Smooth muscle cell (in vitro differentiated cells): ENCODE measurements around the gene ZNF180. TPM values are rescaled to one million over a fixed set of nuclear protein-coding genes. Genes with fewer than 3 reads are reported as not detected.
"Not testable (repeated sequence)": the region's sequence is repeated elsewhere in the genome, so short reads cannot be mapped to it uniquely, and the experiment has no call there.

ENCODE experiments used
- DNase-seq: peaks from one replicate; lab custom pipeline; 2025; ENCODE audit not compliant: unreplicated experiment; lab: John Stamatoyannopoulos, UW
- H2AFZ ChIP-seq: fragments of 200-600 bp; sonication (generic); 2 replicates; pipeline ENCODE4 v1.6.0; 2016; ENCODE audit warnings: antibody characterized with exemption, low read depth, mild to moderate bottlenecking
- H3F3A ChIP-seq: fragments of 200-600 bp; sonication (generic); 2 replicates; pipeline ENCODE4 v1.6.0; 2017; ENCODE audit warnings: antibody characterized with exemption, low read depth
- H3K27ac ChIP-seq: fragments of 200-600 bp; sonication (generic); 2 replicates; pipeline ENCODE4 v1.5.1; 2016; ENCODE audit warnings: low read depth, mild to moderate bottlenecking
- H3K27me3 ChIP-seq: fragments of 200-600 bp; sonication (generic); 2 replicates; pipeline ENCODE4 v1.6.1; 2016; ENCODE audit warnings: low read depth, mild to moderate bottlenecking
- H3K36me3 ChIP-seq: fragments of 200-600 bp; sonication (generic); 2 replicates; pipeline ENCODE4 v1.5.1; 2016; ENCODE audit warnings: low read depth
- H3K4me1 ChIP-seq: fragments of 200-600 bp; sonication (generic); 2 replicates; pipeline ENCODE4 v1.5.1; 2016; ENCODE audit warnings: low read depth
- H3K4me2 ChIP-seq: fragments of 200-600 bp; sonication (generic); 2 replicates; pipeline ENCODE4 v1.6.0; 2016; ENCODE audit warnings: mild to moderate bottlenecking
- H3K4me3 ChIP-seq: fragments of 200-600 bp; sonication (generic); 2 replicates; pipeline ENCODE4 v1.5.1; 2016; ENCODE audit warnings: mild to moderate bottlenecking
- H3K79me2 ChIP-seq: fragments of 200-600 bp; sonication (generic); 2 replicates; pipeline ENCODE4 v1.6.0; 2016; ENCODE audit warnings: low read depth, mild to moderate bottlenecking
- H3K9ac ChIP-seq: fragments of 200-600 bp; sonication (generic); 2 replicates; pipeline ENCODE4 v1.6.0; 2016; ENCODE audit warnings: low read depth
- H3K9me3 ChIP-seq: fragments of 200-600 bp; sonication (generic); replicated peaks from 2 replicates; pipeline ENCODE4 v1.5.1; 2016; ENCODE audit warnings: low read depth
- H4K20me1 ChIP-seq: fragments of 200-600 bp; sonication (generic); 2 replicates; pipeline ENCODE4 v1.6.0; 2016; ENCODE audit warnings: low read depth
- WGBS: methylation state at CpG from one replicate; pipeline ENCODE4 v1.1.7; 2016; ENCODE audit warnings: low lambda C conversion rate; 5-methylcytosine and 5-hydroxymethylcytosine counted together
- polyA plus RNA-seq: library from polyadenylated mRNA; unstranded; fragments of >200 nt; fragmentation: Nextera tagmentation; extraction: Ambion mirVana; gene quantifications from 2 replicates; pipeline ENCODE4 v1.2.1, GENCODE V29; 2016
- total RNA-seq: library from RNA; depleted of rRNA; stranded (reverse); fragments of >200 nt; gene quantifications from 2 replicates; pipeline ENCODE4 v1.2.3, GENCODE V29; 2014
- TF ChIP-seq, protein P1 (sequence below): fragments of 200-600 bp; sonication (generic); IDR thresholded peaks from 2 replicates; pipeline ENCODE4 v1.5.1; 2017; ENCODE audit warnings: borderline replicate concordance, mild to moderate bottlenecking, antibody characterized with exemption; ENCODE audit not compliant: insufficient read depth, poor library complexity, severe bottlenecking

ZNF180 gene
- total and polyA plus RNA-seq, 2 experiments from 2014 or later = 2.6 to 8.5 TPM

DNA sequence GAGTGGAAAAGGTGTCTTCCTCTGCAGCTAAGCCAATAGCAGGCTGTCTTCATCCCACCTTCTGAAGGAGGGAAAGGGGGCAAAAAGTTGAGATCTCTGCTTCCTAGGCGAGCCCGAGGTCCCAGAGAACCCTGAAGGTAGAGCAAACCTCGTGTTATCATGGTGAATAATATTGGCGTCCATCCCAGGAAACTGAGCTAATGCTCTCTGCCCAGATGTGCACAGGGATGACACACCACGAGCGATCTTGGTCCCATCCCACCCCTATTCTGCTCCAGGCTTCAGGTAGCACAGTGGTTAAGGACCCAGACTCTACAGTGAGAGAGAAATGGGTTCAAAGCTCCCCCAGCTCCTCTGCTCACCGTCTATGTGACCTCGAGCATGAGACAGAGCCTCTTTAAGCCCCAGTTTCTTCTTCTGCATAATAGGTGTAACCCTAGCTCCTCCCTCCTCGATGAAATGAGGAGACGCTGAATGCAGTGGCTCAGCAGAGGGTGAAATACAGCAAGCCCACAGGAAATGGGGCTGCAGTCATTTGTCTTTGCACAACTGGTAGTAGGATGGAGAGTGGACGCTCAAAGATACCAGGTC is 39.0 kb upstream of the ZNF180 start:
- no peak overlapping the region for H3K27ac ChIP-seq
- TF ChIP-seq, protein P1, sequence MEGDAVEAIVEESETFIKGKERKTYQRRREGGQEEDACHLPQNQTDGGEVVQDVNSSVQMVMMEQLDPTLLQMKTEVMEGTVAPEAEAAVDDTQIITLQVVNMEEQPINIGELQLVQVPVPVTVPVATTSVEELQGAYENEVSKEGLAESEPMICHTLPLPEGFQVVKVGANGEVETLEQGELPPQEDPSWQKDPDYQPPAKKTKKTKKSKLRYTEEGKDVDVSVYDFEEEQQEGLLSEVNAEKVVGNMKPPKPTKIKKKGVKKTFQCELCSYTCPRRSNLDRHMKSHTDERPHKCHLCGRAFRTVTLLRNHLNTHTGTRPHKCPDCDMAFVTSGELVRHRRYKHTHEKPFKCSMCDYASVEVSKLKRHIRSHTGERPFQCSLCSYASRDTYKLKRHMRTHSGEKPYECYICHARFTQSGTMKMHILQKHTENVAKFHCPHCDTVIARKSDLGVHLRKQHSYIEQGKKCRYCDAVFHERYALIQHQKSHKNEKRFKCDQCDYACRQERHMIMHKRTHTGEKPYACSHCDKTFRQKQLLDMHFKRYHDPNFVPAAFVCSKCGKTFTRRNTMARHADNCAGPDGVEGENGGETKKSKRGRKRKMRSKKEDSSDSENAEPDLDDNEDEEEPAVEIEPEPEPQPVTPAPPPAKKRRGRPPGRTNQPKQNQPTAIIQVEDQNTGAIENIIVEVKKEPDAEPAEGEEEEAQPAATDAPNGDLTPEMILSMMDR = no peak
- H3K4me1 ChIP-seq = no peaks in the 10 kb centered on the region
- H3K36me3 ChIP-seq = no peaks in the 10 kb centered on the region
- H3K4me2 ChIP-seq = no peak overlapping the region
- H3K4me3 ChIP-seq = no peak overlapping the region
- WGBS = 77% methylated on average over 11 of the region's 11 CpGs
- H3F3A ChIP-seq = no peaks in the 10 kb centered on the region
- H3K27me3 ChIP-seq = no peaks in the 10 kb centered on the region
- H3K9me3 ChIP-seq = no peaks in the 10 kb centered on the region
- H2AFZ ChIP-seq = no peak overlapping the region
- H4K20me1 ChIP-seq = no peaks in the 10 kb centered on the region
- H3K9ac ChIP-seq = no peak overlapping the region
- no peaks in the 10 kb centered on the region for H3K79me2 ChIP-seq
- no peak for DNase-seq

DNA sequence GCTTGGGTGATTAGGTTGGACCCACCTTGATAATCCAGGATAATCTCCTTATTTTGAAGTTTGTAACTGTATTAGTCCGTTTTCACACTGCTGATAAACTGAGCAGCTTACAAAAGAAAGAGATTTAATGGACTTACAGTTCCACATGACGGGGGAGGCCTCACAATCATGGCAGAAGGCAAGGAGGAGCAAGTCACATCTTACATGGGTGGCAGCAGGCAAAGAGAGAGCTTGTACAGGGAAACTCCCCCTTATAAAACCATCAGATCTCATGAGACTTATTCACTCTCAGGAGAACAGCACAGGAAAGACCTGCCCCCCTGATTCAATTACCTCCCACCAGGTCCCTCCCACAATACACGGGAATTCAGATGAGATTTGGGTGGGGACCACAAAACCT is 35.0 kb upstream of the ZNF180 start:
- not testable (repeated sequence) for H3K36me3 ChIP-seq, H3K79me2 ChIP-seq, DNase-seq, H2AFZ ChIP-seq, H3K9me3 ChIP-seq, H3K9ac ChIP-seq, H3K4me3 ChIP-seq, H3K4me2 ChIP-seq, H3K27me3 ChIP-seq, H4K20me1 ChIP-seq, H3K27ac ChIP-seq, H3F3A ChIP-seq, H3K4me1 ChIP-seq
- WGBS = 59% methylated on average over 3 of the region's 3 CpGs

DNA sequence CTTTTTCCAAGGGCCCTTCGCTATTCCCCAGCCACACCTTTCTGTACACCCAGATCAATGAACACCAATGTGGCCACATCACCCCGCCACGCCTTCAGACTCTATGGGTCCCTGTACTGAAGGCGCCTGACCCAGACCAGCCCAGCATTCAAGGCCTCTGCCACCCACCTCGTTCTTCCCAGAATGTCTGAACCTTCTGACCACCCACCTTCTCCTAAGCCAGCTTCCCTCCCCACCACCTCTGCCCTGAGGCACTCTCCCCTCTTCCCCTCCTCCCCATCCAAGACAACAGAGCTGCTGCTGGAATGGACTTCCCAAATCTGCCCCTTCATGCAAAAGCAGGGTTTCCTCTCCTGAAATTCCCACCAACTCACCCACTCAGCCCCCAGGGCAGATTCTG is 32.5 kb upstream of the ZNF180 start:
- TF ChIP-seq, protein P1 = no peak
- no peaks in the 10 kb centered on the region for H3K4me1 ChIP-seq
- WGBS = 80% methylated on average over 5 of the region's 5 CpGs

DNA sequence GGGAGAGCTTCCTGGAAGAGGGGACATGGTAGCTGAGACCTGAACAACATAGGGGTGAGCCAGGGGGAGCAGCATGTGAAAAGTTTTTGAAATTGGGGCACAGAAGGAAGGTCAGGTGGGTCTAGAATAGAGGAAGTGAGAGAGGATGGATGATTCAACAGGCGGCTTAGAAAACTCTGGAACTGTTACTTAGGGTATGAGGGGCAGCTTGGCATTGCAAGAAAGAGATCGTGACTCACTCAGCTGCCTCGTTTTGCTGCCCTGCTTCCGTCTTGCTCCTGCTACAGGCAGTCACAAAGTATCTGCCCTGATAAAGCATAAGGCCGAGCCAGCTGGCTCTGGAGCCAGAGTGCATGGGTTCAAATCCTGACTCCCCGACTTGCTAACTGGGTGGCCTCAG is 30.5 kb upstream of the ZNF180 start:
- Histone ChIP-seq H3K79me2 (no peaks in the 10 kb centered on the region), H3K9me3 (no peaks in the 10 kb centered on the region), H3K27ac (no peak overlapping the region), H3K27me3 (no peaks in the 10 kb centered on the region), H3K4me3 (no peak overlapping the region), H3K4me2 (no peak overlapping the region), H3F3A (no peaks in the 10 kb centered on the region), H3K36me3 (no peaks in the 10 kb centered on the region), H3K4me1 (no peaks in the 10 kb centered on the region), H4K20me1 (no peaks in the 10 kb centered on the region), H2AFZ (no peak overlapping the region), H3K9ac (no peak overlapping the region)
- 60% methylated on average over 6 of the region's 6 CpGs for WGBS
- DNase-seq = no peak
- TF ChIP-seq, protein P1 = no peak

More for the DNA sequence above, 32.5 kb upstream of the ZNF180 start:
- Histone ChIP-seq H3K27ac (no peak overlapping the region), H3K4me2 (no peak overlapping the region), H3K4me3 (no peak overlapping the region), H3K36me3 (no peaks in the 10 kb centered on the region), H3F3A (no peaks in the 10 kb centered on the region), H4K20me1 (no peaks in the 10 kb centered on the region), H3K27me3 (no peaks in the 10 kb centered on the region), H3K9me3 (no peaks in the 10 kb centered on the region), H3K79me2 (no peaks in the 10 kb centered on the region), H3K9ac (no peak overlapping the region), H2AFZ (no peak overlapping the region)
- DNase-seq = no peak
